ENCODE measurements around the gene HACD4. TPM values are rescaled to one million over a fixed set of nuclear protein-coding genes. Genes with fewer than 3 reads are reported as not detected.
A peak's percentile ranks its signal among the peaks of the same experiment; 100 is the strongest.
"Not testable (repeated sequence)": the region's sequence is repeated elsewhere in the genome, so short reads cannot be mapped to it uniquely, and the experiment has no call there.

The HACD4 gene
- total and polyA plus RNA-seq, 8 donors, result 0.29 to 12.1 (median 4.7) TPM

- peaks cover 0 to 31% (median 9%) of the 10 kb centered on the region in 4 donors for H3K4me1 ChIP-seq
- H3K27me3 ChIP-seq, result no peaks in the 10 kb centered on the region
- H3K4me3 ChIP-seq, result no peak overlapping the region
- H3K9me3 ChIP-seq, result no peaks in the 10 kb centered on the region
- peak overlapping the region; percentile 36 to 75 (median 61) for H3K27ac ChIP-seq
- intact Hi-C loops (cut with DNase I; ENCODE audit: low total_unique reads), result no loop called here
- peak in 1 of 2 donors; percentile 40 for DNase-seq
- WGBS, 5 donors, result 17 to 36% (median 20%) methylated on average over 2 of the region's 2 CpGs
- TF ChIP-seq POLR2A (IDR thresholded peaks at IDR 0.05) (no peak), POLR2AphosphoS5 (IDR thresholded peaks at IDR 0.05) (no peak), EP300 (IDR thresholded peaks at IDR 0.05) (no peak)
- TF ChIP-seq, protein P1, sequence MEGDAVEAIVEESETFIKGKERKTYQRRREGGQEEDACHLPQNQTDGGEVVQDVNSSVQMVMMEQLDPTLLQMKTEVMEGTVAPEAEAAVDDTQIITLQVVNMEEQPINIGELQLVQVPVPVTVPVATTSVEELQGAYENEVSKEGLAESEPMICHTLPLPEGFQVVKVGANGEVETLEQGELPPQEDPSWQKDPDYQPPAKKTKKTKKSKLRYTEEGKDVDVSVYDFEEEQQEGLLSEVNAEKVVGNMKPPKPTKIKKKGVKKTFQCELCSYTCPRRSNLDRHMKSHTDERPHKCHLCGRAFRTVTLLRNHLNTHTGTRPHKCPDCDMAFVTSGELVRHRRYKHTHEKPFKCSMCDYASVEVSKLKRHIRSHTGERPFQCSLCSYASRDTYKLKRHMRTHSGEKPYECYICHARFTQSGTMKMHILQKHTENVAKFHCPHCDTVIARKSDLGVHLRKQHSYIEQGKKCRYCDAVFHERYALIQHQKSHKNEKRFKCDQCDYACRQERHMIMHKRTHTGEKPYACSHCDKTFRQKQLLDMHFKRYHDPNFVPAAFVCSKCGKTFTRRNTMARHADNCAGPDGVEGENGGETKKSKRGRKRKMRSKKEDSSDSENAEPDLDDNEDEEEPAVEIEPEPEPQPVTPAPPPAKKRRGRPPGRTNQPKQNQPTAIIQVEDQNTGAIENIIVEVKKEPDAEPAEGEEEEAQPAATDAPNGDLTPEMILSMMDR (IDR thresholded peaks at IDR 0.05), result no peak
- H3K36me3 ChIP-seq, result peaks cover 5 to 25% (median 11%) of the 10 kb centered on the region in 4 donors
Observed at GRCh38 chr9:20981486-20981885, 50.0 kb downstream of the HACD4 start.

DNA sequence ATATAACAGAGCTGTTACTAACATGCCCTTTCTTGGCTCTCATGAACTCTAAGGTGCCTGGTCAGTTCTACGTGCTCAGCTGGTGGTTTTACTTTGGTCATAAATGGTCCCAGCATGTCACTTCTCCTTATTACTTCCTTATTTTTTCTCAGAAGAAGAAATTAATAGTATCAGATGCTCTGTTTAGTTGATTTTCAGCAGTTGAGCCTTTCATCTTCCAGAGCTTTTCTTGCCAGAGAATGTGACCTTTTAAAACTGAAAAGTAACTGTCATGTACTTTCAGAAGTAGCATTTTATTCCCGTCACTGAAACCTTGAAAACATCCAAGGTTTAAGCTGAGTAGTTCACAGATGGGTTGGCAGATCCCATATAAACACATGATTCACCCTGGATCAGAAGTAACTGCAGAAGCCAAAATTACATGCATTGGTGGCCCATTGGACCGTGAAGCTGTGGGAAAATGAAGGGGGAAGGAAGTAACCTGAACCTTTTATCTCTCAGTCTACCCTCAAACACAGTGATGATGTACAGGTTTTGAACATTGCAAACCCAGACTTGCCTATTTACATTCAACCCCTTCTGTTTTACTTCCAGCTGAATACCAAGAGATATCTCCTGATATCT is 50.5 kb downstream of the HACD4 start:
- no peaks in the 10 kb centered on the region for H3K9me3 ChIP-seq
- H3K27ac ChIP-seq, result peak overlapping the region in 4 of 5 donors; percentile 36 to 75 (median 56)
- peaks cover 5 to 27% (median 15%) of the 10 kb centered on the region in 4 donors for H3K36me3 ChIP-seq
- TF ChIP-seq, protein P1 (IDR thresholded peaks at IDR 0.05), result no peak
- TF ChIP-seq POLR2A (IDR thresholded peaks at IDR 0.05) (no peak), POLR2AphosphoS5 (IDR thresholded peaks at IDR 0.05) (peak in 2 of 3 donors; percentile 32 to 83), EP300 (IDR thresholded peaks at IDR 0.05) (no peak)
- no peak overlapping the region for H3K4me3 ChIP-seq
- DNase-seq, result peak in 1 of 2 donors; percentile 42
- WGBS, 5 donors, result 50 to 84% (median 69%) methylated on average over 3 of the region's 3 CpGs
- H3K4me1 ChIP-seq, result peaks cover 0 to 31% (median 9%) of the 10 kb centered on the region in 4 donors
- H3K27me3 ChIP-seq, result no peaks in the 10 kb centered on the region
- intact Hi-C loops (cut with DNase I; ENCODE audit: low total_unique reads), result no loop called here

GRCh38 chr9:20978249-20978648 is 53.2 kb downstream of the HACD4 start:
- no peaks in the 10 kb centered on the region for H3K27me3 ChIP-seq
- no peak for DNase-seq
- H3K27ac ChIP-seq, result no peak overlapping the region
- TF ChIP-seq, protein P1 (IDR thresholded peaks at IDR 0.05), result no peak
- TF ChIP-seq POLR2AphosphoS5 (IDR thresholded peaks at IDR 0.05), result no peak
- TF ChIP-seq EP300 (IDR thresholded peaks at IDR 0.05), result no peak
- TF ChIP-seq POLR2A (IDR thresholded peaks at IDR 0.05), result no peak
- WGBS, 5 donors, result 89 to 98% (median 92%) methylated on average over 2 of the region's 2 CpGs
- H3K4me1 ChIP-seq, result peaks cover 0 to 15% (median 9%) of the 10 kb centered on the region in 4 donors
- H3K9me3 ChIP-seq, result no peaks in the 10 kb centered on the region
- H3K4me3 ChIP-seq, result no peak overlapping the region
- peaks cover 5 to 27% (median 15%) of the 10 kb centered on the region in 4 donors for H3K36me3 ChIP-seq
- intact Hi-C loops (cut with DNase I; ENCODE audit: low total_unique reads), result no loop called here

DNA sequence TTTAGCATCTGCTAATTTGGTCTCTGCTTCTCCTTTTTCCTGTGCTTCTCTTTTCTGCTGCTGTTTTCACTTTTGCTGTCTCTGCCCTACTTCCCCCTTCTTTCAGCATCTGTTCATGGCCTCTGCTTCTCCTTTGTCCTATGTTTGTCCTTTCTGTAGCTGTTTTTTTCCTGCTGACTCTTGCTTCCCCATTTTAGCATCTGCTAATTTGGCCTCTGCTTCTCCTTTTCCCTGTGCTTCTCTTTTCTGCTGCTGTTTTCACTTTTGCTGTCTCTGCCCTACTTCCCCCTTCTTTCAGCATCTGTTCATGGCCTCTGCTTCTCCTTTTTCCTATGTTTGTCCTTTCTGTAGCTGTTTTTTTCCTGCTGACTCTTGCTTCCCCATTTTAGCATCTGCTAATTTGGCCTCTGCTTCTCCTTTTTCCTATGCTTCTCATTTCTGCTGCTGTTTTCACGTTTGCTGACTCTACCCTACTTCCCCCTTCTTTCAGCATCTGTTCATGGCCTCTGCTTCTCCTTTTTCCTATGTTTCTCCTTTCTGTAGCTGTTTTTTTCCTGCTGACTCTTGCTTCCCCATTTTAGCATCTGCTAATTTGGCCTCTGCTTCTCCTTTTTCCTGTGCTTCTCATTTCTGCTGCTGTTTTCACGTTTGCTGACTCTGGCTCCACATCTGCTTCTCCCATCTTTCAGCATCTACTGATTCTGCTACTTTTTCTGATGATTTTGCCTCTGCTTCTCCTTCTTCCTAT is 57.1 kb downstream of the HACD4 start:
- H3K27me3 ChIP-seq; H3K9me3 ChIP-seq; H3K4me1 ChIP-seq; intact Hi-C loops (cut with DNase I; ENCODE audit: low total_unique reads); DNase-seq; H3K4me3 ChIP-seq: not testable (repeated sequence)
- Histone ChIP-seq H3K36me3 (peaks cover 5 to 19% (median 15%) of the 10 kb centered on the region in 4 donors), H3K27ac (peak overlapping the region in 1 of 5 donors; percentile 20)
- 75 to 83% (median 79%) methylated on average over 2 of the region's 2 CpGs for WGBS, 5 donors

GRCh38 chr9:20973246-20973947 is 58.0 kb downstream of the HACD4 start:
- DNase-seq; H3K27me3 ChIP-seq; intact Hi-C loops (cut with DNase I; ENCODE audit: low total_unique reads); H3K4me1 ChIP-seq; H3K9me3 ChIP-seq; H3K4me3 ChIP-seq: not testable (repeated sequence)
- WGBS, 5 donors, result 84 to 97% (median 87%) methylated on average over 2 of the region's 2 CpGs
- peaks cover 5 to 17% (median 14%) of the 10 kb centered on the region in 4 donors for H3K36me3 ChIP-seq
- H3K27ac ChIP-seq, result peak overlapping the region in 1 of 5 donors; percentile 20

Data from stomach (tissue), 9 donors.